Subcutaneous adipose tissue (tissue), 4 donors: ENCODE data around the gene SLC33A1. TPM values are rescaled to one million over a fixed set of nuclear protein-coding genes. Genes with fewer than 3 reads are reported as not detected.

Source experiments
- CTCF ChIP-seq: fragments of 450-650 bp; IDR thresholded peaks from one replicate; pipeline ENCODE4 v1.5.1; 2016; ENCODE audit warnings: low read depth, mild to moderate bottlenecking, control low read depth, antibody characterized with exemption, moderate library complexity
- total RNA-seq, 4 donors: library from RNA; depleted of rRNA; stranded (reverse); fragments of >200 nt; gene quantifications; one replicate each; pipeline ENCODE4 v1.1.0, GENCODE V29; 2016

The SLC33A1 gene
- total RNA-seq, 4 donors from 2014 or later, result 17.0 to 33.4 (median 23.8) TPM

GRCh38 chr3:155885292-155885691 is 31.1 kb upstream of the SLC33A1 start:
- no peak for TF ChIP-seq CTCF

GRCh38 chr3:155884292-155884691 is 30.1 kb upstream of the SLC33A1 start:
- no peak for TF ChIP-seq CTCF

- no peak for TF ChIP-seq CTCF
Observed at GRCh38 chr3:155880286-155880685, 26.1 kb upstream of the SLC33A1 start.

GRCh38 chr3:155876503-155876902 is 22.3 kb upstream of the SLC33A1 start:
- TF ChIP-seq CTCF, result no peak

GRCh38 chr3:155876037-155876436 is 21.8 kb upstream of the SLC33A1 start:
- no peak for TF ChIP-seq CTCF

GRCh38 chr3:155872904-155873646 is 18.8 kb upstream of the SLC33A1 start:
- TF ChIP-seq CTCF, result no peak

GRCh38 chr3:155871746-155872158 is 17.5 kb upstream of the SLC33A1 start:
- TF ChIP-seq CTCF, result no peak
